CD4-positive, alpha-beta T cell treated with Interleukin-17A for 1 hour (primary cell): ENCODE results near the gene SLC41A1.
A peak's percentile ranks its signal among the peaks of the same experiment; 100 is the strongest.

Source experiments
- DNase-seq: peaks from one replicate; pipeline ENCODE4 v3.0.0-alpha.2; 2020

Gene SLC41A1

GRCh38 chr1:205817988-205818387, 5.0 kb upstream of the SLC41A1 start:
- no peak for DNase-seq

GRCh38 chr1:205817364-205817763, 4.4 kb upstream of the SLC41A1 start:
- no peak for DNase-seq

GRCh38 chr1:205813755-205814058, 709 bp upstream of the SLC41A1 start:
- DNase-seq = peak; percentile 46

GRCh38 chr1:205812271-205812877, 624 bp downstream of the SLC41A1 start:
- no peak for DNase-seq

GRCh38 chr1:205811660-205812059, 1.3 kb downstream of the SLC41A1 start:
- DNase-seq = no peak

GRCh38 chr1:205810448-205811157, 2.4 kb downstream of the SLC41A1 start:
- DNase-seq = no peak

GRCh38 chr1:205809942-205810345, 3.1 kb downstream of the SLC41A1 start:
- no peak for DNase-seq

- no peak for DNase-seq
Observed at GRCh38 chr1:205809469-205809868, 3.5 kb downstream of the SLC41A1 start.

GRCh38 chr1:205805082-205805711, 7.8 kb downstream of the SLC41A1 start:
- peak; percentile 30 for DNase-seq

GRCh38 chr1:205804605-205805004, 8.4 kb downstream of the SLC41A1 start:
- no peak for DNase-seq

GRCh38 chr1:205803986-205804385, 9.0 kb downstream of the SLC41A1 start:
- no peak for DNase-seq

GRCh38 chr1:205802060-205802459, 10.9 kb downstream of the SLC41A1 start:
- no peak for DNase-seq

- no peak for DNase-seq
Observed at GRCh38 chr1:205800981-205801703, 11.9 kb downstream of the SLC41A1 start.

- no peak for DNase-seq
Observed at GRCh38 chr1:205800427-205800826, 12.6 kb downstream of the SLC41A1 start.

GRCh38 chr1:205798577-205798976, 14.4 kb downstream of the SLC41A1 start:
- no peak for DNase-seq

GRCh38 chr1:205797168-205797567, 15.8 kb downstream of the SLC41A1 start:
- DNase-seq = no peak

- DNase-seq = no peak
Observed at GRCh38 chr1:205794011-205794730, 18.8 kb downstream of the SLC41A1 start.

- no peak for DNase-seq
Observed at GRCh38 chr1:205792961-205793673, 19.9 kb downstream of the SLC41A1 start.

- no peak for DNase-seq
Observed at GRCh38 chr1:205792481-205792881, 20.5 kb downstream of the SLC41A1 start.

- DNase-seq = peak; percentile 71
Observed at GRCh38 chr1:205791568-205792180, 21.3 kb downstream of the SLC41A1 start.

- no peak for DNase-seq
Observed at GRCh38 chr1:205787287-205787916, 25.6 kb downstream of the SLC41A1 start.
